Effector memory CD4-positive, alpha-beta T cell (primary cell): ENCODE data around the gene SFMBT2.

Experiments
- DNase-seq, 3 donors: peaks; one replicate each; pipeline ENCODE4 v3.0.0-alpha.2; 2020
- H3K27ac ChIP-seq: 2 replicates; pipeline ENCODE4 v1.7.0; 2013; ENCODE audit warnings: mild to moderate bottlenecking, low read length, moderate library complexity; ENCODE audit not compliant: insufficient read depth, poor library complexity, severe bottlenecking
- H3K27me3 ChIP-seq: replicated peaks from 2 replicates; pipeline ENCODE4 v1.7.0; 2013; ENCODE audit warnings: mild to moderate bottlenecking, low read length; ENCODE audit not compliant: insufficient read depth, control insufficient read depth, poor library complexity, severe bottlenecking
- H3K36me3 ChIP-seq: 2 replicates; pipeline ENCODE4 v1.7.0; 2013; ENCODE audit warnings: mild to moderate bottlenecking, low read length, moderate library complexity; ENCODE audit not compliant: control insufficient read depth, insufficient read depth
- H3K4me1 ChIP-seq: 2 replicates; pipeline ENCODE4 v1.7.0; 2013; ENCODE audit warnings: low read length, mild to moderate bottlenecking; ENCODE audit not compliant: control insufficient read depth, insufficient read depth, poor library complexity, severe bottlenecking
- H3K4me3 ChIP-seq: 2 replicates; pipeline ENCODE4 v1.7.0; 2013; ENCODE audit warnings: low read length, low read depth, mild to moderate bottlenecking; ENCODE audit not compliant: insufficient read depth, poor library complexity, severe bottlenecking
- H3K9me3 ChIP-seq: 2 replicates; pipeline ENCODE4 v1.7.0; 2013; ENCODE audit warnings: mild to moderate bottlenecking, low read length, moderate library complexity; ENCODE audit not compliant: control insufficient read depth

The SFMBT2 gene

DNA sequence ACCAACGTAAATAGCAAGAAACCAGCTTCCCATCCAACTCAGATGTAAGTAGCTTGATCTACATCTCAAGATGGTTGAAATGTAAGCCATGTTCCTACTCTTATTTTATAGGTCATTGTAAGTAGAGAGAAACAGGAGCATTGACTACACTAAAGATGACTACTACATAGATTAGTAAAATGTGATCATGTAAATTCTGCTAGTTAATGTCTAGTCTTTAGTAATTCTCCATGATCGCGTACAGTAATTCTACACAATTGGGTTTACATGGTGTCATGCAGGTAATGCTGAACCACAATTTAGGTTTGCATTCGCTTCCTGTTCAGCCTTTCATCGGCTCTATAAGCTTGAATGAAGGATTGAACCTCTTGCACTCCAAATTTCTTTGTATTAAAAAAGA, 14.9 kb upstream of the SFMBT2 start:
- Histone ChIP-seq H3K4me3 (no peak overlapping the region), H3K36me3 (no peaks in the 10 kb centered on the region), H3K27me3 (no peaks in the 10 kb centered on the region), H3K4me1 (no peaks in the 10 kb centered on the region), H3K9me3 (no peaks in the 10 kb centered on the region), H3K27ac (no peak overlapping the region)
- no peak for DNase-seq

DNA sequence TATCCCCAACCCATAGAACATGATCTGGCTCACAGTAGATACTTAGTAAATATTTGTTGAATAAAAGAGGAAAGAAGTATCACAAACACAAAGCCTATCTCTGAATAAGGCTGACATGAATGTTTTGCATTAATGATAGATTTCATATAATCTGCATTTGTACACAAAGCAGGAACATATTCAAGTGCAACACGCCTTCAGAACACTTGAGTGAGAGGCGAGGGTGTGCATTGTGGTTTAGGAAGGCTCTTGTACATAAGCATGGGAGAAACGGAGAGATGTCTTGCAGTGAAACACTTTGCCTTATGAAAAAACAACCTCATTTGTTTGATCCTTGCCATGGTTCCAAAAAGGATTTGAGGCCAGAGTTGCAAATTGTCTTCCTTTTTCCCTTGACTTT, 14.1 kb upstream of the SFMBT2 start:
- H3K27ac ChIP-seq: no peak overlapping the region

DNA sequence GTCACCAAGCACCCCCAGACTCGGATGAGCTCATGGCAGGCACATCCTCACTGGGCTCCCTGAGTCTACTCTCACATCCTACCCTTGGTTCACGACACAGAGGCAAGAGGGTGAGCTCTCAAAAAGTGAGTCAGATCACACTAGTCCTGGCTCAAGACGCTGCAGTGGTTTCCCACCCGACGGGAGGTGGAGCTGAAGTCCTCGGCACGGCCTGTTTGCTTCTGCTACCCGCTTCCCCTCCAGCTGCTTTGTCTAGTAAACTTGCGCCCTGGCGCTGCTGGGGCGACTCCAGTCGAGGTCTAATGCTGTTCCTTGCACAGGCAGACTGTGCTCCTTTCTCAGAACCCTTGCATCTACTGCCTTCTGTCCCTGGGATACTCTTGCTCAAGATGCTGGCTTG, 13.5 kb upstream of the SFMBT2 start:
- Histone ChIP-seq H3K27ac (no peak overlapping the region), H3K4me1 (no peaks in the 10 kb centered on the region), H3K4me3 (no peak overlapping the region), H3K9me3 (no peaks in the 10 kb centered on the region), H3K36me3 (no peaks in the 10 kb centered on the region), H3K27me3 (no peaks in the 10 kb centered on the region)
- no peak for DNase-seq

More for the DNA sequence above, 14.1 kb upstream of the SFMBT2 start:
- Histone ChIP-seq H3K36me3 (no peaks in the 10 kb centered on the region), H3K9me3 (no peaks in the 10 kb centered on the region), H3K4me1 (no peaks in the 10 kb centered on the region), H3K4me3 (no peak overlapping the region), H3K27me3 (no peaks in the 10 kb centered on the region)
- DNase-seq: no peak

DNA sequence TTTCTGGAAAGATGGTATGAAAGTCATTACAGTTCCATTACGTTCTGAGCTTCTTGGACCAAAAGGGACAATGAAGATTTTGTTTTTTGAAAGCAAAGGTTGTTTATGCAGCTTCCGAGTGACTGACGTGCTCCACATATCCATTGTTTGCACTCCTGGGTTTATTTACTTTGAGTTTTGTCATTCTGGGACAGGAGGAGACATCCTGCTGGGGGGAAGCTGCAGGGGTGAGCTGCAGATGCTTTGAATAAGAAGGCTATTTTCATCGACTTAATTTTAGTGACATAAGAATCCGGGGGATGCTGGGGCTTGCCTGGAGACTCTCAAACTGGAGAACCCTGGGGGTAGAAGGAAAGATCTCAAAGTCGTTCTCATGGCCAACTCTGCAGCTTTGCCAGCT, 12.7 kb upstream of the SFMBT2 start:
- Histone ChIP-seq H3K4me1 (no peaks in the 10 kb centered on the region), H3K27ac (no peak overlapping the region), H3K36me3 (no peaks in the 10 kb centered on the region), H3K27me3 (no peaks in the 10 kb centered on the region), H3K4me3 (no peak overlapping the region), H3K9me3 (no peaks in the 10 kb centered on the region)
- DNase-seq: no peak

DNA sequence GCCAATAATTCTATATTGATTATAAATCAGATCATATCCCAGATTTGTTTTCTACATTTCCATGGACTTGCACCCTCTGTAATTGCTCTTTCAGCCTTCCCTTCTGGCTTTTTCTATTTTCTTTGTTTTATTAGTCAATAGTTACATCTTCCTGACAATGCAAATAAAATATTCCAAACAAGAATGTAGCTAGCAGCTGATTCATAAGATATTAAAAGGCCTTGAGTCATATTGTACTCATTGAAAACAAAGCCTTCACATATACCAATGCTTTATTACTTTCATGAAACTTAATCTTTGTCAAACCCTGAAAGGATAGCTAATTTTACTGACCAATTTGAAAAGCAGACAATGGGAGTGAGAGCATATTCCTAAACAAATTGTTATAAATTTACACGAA, 10.7 kb upstream of the SFMBT2 start:
- H3K27ac ChIP-seq: no peak overlapping the region
- H3K9me3 ChIP-seq: no peaks in the 10 kb centered on the region
- no peaks in the 10 kb centered on the region for H3K27me3 ChIP-seq
- no peak for DNase-seq
- no peak overlapping the region for H3K4me3 ChIP-seq
- H3K4me1 ChIP-seq: no peaks in the 10 kb centered on the region
- no peaks in the 10 kb centered on the region for H3K36me3 ChIP-seq

DNA sequence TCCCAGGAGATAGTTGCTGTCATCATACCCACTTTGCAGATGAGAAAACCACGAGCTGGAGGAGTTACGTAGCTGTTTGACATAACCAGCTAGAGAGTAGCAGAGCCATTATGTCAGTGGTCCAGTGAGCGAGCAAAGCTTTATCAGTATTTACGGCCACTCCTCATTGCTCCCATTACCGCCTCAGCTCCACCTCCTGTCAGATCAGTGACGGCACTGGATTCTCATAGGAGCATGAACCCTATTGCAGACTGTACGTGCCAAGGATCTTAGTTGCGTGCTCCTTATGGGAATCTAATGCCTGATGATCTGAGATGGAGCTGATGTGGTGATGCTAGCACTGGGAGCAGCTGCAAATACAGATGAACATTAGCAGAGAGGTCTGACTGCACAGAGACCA, 9.2 kb upstream of the SFMBT2 start:
- H3K9me3 ChIP-seq: no peaks in the 10 kb centered on the region

DNA sequence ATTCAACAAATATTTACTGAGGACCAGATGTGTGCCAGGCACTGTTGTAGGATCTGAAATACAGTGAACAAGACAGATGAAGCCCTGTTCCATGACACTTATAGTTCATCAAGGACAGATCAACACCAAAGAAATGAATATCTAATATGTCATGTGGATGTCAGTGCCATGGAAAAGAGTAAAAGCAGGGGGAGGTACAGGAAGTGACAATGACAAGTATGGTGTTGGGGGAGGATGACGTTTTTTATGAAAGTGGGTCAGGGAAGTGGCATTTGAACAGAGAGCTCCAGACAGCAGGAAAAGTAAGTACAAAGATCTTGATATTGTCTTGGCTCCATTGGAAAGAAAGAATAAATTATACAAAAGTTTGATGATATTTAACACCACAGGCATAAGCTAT, 7.0 kb upstream of the SFMBT2 start:
- H3K9me3 ChIP-seq: no peaks in the 10 kb centered on the region
- DNase-seq: no peak
- H3K27ac ChIP-seq: no peak overlapping the region
- H3K36me3 ChIP-seq: no peaks in the 10 kb centered on the region
- H3K27me3 ChIP-seq: no peaks in the 10 kb centered on the region
- no peak overlapping the region for H3K4me3 ChIP-seq
- peaks cover 2% of the 10 kb centered on the region for H3K4me1 ChIP-seq

More for the DNA sequence above, 9.2 kb upstream of the SFMBT2 start:
- Histone ChIP-seq H3K4me1 (no peaks in the 10 kb centered on the region), H3K27me3 (no peaks in the 10 kb centered on the region), H3K36me3 (no peaks in the 10 kb centered on the region), H3K27ac (no peak overlapping the region), H3K4me3 (no peak overlapping the region)
- DNase-seq: no peak

DNA sequence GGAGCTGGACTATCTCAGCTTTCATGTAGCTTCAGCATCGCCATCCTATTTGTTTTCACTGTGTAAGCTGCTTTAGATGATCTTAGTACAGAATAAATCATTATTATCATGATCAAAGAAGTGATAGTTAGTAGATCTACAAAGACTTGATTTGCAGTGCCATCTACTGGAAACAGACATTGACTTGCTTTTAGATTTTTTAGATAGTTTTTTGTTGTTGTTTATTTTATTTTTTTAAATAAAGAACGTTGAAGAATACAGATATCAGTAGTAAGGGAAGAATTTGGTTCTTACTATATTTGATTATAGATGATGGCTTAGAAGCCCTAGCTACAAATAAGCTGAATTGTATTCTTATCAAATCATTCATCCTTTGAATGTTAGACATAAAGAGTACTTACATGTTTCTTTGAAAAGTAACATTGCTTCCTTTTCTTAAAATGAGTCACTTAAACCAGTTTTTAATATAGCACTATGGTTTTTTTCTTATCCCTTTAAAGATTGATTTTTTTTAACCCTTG, 6.3 kb upstream of the SFMBT2 start:
- H3K27ac ChIP-seq: no peak overlapping the region
- H3K4me1 ChIP-seq: peaks cover 9% of the 10 kb centered on the region
- no peaks in the 10 kb centered on the region for H3K27me3 ChIP-seq
- no peaks in the 10 kb centered on the region for H3K36me3 ChIP-seq
- no peaks in the 10 kb centered on the region for H3K9me3 ChIP-seq
- DNase-seq: no peak
- H3K4me3 ChIP-seq: no peak overlapping the region

DNA sequence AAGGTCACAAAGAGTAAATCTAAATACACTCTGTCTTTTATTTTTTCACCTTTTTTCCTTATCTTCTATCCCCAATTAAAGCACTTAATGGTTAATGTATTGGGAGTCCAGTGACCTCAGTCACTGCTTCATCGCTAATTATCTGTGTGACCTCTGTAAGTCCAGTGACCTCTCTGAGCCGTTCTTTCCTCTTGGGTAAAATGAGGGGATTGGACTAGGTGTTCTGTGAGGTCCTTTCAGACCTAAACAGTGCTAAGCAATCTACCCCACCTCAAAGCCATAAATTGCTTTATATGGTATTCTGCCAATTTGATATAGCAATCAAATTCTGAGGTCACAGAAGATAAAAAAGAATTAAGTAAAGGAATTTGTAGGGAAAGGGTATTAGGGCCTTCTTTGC, 3.9 kb upstream of the SFMBT2 start:
- H3K4me1 ChIP-seq: peaks cover 20% of the 10 kb centered on the region
- H3K36me3 ChIP-seq: no peaks in the 10 kb centered on the region
- H3K27me3 ChIP-seq: no peaks in the 10 kb centered on the region
- DNase-seq: no peak
- H3K9me3 ChIP-seq: no peaks in the 10 kb centered on the region
- H3K4me3 ChIP-seq: no peak overlapping the region
- H3K27ac ChIP-seq: no peak overlapping the region

DNA sequence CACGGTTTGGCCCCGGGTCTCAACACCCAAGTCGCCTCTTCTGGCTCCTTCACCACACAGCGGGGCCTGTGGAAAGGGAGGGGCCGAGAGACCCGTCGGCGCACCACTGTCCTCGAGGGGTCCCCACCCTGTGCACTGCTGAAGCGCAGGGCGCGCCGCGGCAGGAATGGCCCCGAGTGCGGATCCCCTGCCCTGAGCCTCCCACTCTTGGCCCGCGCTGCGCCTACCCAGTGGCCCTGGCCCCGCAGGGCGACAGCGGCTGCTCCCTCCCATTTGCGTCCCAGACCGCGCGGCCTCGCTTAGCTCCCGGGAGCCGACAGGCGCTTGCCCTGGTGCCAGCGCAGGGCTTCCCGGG, 2.1 kb upstream of the SFMBT2 start:
- no peak overlapping the region for H3K27ac ChIP-seq
- peak overlapping the region; percentile 89 for H3K4me3 ChIP-seq
- no peak for DNase-seq
- no peaks in the 10 kb centered on the region for H3K27me3 ChIP-seq
- H3K9me3 ChIP-seq: no peaks in the 10 kb centered on the region
- no peaks in the 10 kb centered on the region for H3K36me3 ChIP-seq
- H3K4me1 ChIP-seq: peaks cover 28% of the 10 kb centered on the region
